Measurements from ENCODE around the gene DNHD1. TPM values are rescaled to one million over a fixed set of nuclear protein-coding genes. Genes with fewer than 3 reads are reported as not detected.

DNHD1 gene
- total and polyA plus RNA-seq, 8 donors: 1.8 to 45.1 (median 11.4) TPM

DNA sequence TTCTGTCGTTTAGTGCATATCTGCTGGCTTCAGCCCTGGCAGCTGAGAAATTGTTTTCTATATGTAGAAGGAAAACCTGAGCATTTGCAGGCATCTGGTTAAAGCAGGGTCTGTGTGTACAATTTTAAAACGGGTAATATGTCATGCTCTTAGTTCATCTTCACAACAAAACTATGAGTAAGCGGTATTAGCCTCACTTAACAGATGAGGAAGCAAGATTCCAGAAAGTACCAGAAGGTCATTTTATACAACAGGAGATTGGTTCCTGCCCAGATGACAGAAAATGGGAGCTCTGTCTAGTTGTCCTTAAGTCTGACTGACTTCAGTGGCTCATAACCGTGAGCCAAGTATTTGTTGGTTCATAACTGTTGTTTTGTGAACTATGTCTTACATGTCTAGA is 14.6 kb upstream of the DNHD1 start:
- no peaks in the 10 kb centered on the region for H3K9me3 ChIP-seq
- intact Hi-C loops (cut with DNase I; ENCODE audit: low total_unique reads): no loop called here

DNA sequence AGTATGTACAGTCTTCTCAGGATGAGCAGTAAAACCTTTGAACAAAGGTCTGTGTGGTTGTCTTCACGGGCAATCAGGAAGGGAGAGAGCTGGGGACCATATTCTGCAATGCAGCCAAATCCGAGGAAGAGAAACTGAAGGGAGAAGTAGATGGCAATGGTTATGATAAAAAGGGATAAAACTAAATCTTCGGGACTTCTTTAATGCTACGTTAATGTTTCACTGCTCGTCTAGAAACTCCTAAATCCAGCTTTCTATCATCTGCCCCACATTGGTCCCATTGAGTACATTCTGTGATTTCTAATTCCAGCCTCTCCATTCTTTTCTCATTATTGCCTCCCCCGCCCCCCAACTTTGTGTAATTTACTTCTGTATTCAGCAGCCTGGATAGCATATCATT is 14.1 kb upstream of the DNHD1 start:
- Histone ChIP-seq H3K4me3 (no peak overlapping the region), H3K36me3 (peaks cover 10 to 71% (median 67%) of the 10 kb centered on the region in 4 donors)
- intact Hi-C loops (cut with DNase I; ENCODE audit: low total_unique reads): no loop called here

More for the DNA sequence above, 14.6 kb upstream of the DNHD1 start:
- Histone ChIP-seq H3K27ac (peak overlapping the region in 4 of 5 donors; percentile 94 to 98 (median 95)), H3K27me3 (no peaks in the 10 kb centered on the region), H3K4me3 (peak overlapping the region; percentile 68 to 76 (median 74)), H3K4me1 (peaks cover 21 to 68% (median 42%) of the 10 kb centered on the region in 4 donors), H3K36me3 (peaks cover 15 to 71% (median 67%) of the 10 kb centered on the region in 4 donors)
- TF ChIP-seq, protein P1, sequence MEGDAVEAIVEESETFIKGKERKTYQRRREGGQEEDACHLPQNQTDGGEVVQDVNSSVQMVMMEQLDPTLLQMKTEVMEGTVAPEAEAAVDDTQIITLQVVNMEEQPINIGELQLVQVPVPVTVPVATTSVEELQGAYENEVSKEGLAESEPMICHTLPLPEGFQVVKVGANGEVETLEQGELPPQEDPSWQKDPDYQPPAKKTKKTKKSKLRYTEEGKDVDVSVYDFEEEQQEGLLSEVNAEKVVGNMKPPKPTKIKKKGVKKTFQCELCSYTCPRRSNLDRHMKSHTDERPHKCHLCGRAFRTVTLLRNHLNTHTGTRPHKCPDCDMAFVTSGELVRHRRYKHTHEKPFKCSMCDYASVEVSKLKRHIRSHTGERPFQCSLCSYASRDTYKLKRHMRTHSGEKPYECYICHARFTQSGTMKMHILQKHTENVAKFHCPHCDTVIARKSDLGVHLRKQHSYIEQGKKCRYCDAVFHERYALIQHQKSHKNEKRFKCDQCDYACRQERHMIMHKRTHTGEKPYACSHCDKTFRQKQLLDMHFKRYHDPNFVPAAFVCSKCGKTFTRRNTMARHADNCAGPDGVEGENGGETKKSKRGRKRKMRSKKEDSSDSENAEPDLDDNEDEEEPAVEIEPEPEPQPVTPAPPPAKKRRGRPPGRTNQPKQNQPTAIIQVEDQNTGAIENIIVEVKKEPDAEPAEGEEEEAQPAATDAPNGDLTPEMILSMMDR (IDR thresholded peaks at IDR 0.05): no peak
- no peak for TF ChIP-seq POLR2A (IDR thresholded peaks at IDR 0.05)
- TF ChIP-seq POLR2AphosphoS5 (IDR thresholded peaks at IDR 0.05): no peak
- no peak for TF ChIP-seq EP300 (IDR thresholded peaks at IDR 0.05)
- 69 to 87% (median 74%) methylated on average over 4 of the region's 4 CpGs for WGBS, 5 donors
- DNase-seq: no peak

DNA sequence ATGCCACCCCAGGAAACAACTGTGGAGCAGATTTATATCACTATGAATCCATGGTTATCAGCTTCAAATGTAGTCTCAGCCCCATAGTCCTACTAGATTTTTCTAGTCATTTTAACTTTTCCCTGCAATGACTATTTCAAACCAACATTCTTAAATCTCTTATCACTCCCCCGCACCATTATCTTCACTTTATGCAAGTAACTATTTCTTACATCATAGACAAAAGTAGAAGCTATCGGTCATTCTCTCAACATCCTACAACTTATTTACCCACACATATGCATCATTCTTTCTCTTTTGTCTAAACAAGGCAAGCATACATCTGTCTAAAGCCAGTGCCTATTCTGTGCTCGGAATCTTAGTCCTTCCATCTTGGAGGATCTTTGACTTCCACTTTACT is 11.4 kb upstream of the DNHD1 start:
- Histone ChIP-seq H3K27me3 (no peaks in the 10 kb centered on the region), H3K9me3 (no peaks in the 10 kb centered on the region), H3K36me3 (peaks cover 0 to 80% (median 77%) of the 10 kb centered on the region in 4 donors), H3K4me1 (peaks cover 11 to 59% (median 24%) of the 10 kb centered on the region in 4 donors), H3K27ac (no peak overlapping the region), H3K4me3 (no peak overlapping the region)
- intact Hi-C loops (cut with DNase I; ENCODE audit: low total_unique reads): no loop called here
- WGBS, 5 donors: 78 to 100% (median 95%) methylated on average over 3 of the region's 3 CpGs
- DNase-seq: no peak
- TF ChIP-seq, protein P1 (IDR thresholded peaks at IDR 0.05): no peak

More for the DNA sequence above, 14.1 kb upstream of the DNHD1 start:
- Histone ChIP-seq H3K9me3 (no peaks in the 10 kb centered on the region), H3K4me1 (peaks cover 21 to 68% (median 42%) of the 10 kb centered on the region in 4 donors), H3K27ac (peak overlapping the region in 2 of 5 donors; percentile 94 to 96), H3K27me3 (no peaks in the 10 kb centered on the region)
- 87 to 92% (median 89%) methylated on average over 6 of the region's 6 CpGs for whole genome bisulfite sequencing, 5 donors
- TF ChIP-seq POLR2A (IDR thresholded peaks at IDR 0.05): no peak
- no peak for TF ChIP-seq POLR2AphosphoS5 (IDR thresholded peaks at IDR 0.05)
- TF ChIP-seq EP300 (IDR thresholded peaks at IDR 0.05): no peak
- TF ChIP-seq, protein P1 (IDR thresholded peaks at IDR 0.05): no peak
- DNase-seq: no peak

DNA sequence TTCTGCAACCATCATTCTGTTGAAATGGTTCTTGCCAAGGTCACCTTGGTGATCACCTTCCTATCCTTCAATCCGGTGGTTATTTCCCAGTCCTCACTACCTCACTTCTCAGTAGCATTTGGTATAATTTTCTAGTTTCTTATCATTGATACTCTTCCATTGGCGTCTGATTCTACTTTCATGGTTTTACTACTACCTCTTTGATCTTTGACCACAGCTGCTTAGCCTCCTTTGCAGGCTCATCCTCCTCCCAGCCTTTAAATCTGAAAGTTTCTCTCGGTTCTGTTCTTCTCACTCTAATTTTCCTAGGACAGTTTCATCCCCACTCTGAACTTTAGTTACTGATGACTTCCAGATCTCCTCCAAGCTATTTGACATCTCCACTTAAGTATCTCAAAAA is 10.8 kb upstream of the DNHD1 start:
- Histone ChIP-seq H3K4me3 (no peak overlapping the region), H3K27me3 (no peaks in the 10 kb centered on the region), H3K27ac (no peak overlapping the region), H3K4me1 (peaks cover 11 to 58% (median 22%) of the 10 kb centered on the region in 4 donors), H3K36me3 (peaks cover 0 to 83% (median 82%) of the 10 kb centered on the region in 4 donors), H3K9me3 (no peaks in the 10 kb centered on the region)
- intact Hi-C loops (cut with DNase I; ENCODE audit: low total_unique reads): no loop called here
- TF ChIP-seq, protein P1 (IDR thresholded peaks at IDR 0.05): no peak
- no peak for TF ChIP-seq POLR2AphosphoS5 (IDR thresholded peaks at IDR 0.05)
- no peak for TF ChIP-seq POLR2A (IDR thresholded peaks at IDR 0.05)
- no peak for TF ChIP-seq EP300 (IDR thresholded peaks at IDR 0.05)
- 78 to 87% (median 83%) methylated on average over 3 of the region's 3 CpGs for WGBS, 5 donors
- DNase-seq: no peak

All from stomach (tissue), 9 donors.